Activated CD4-positive, alpha-beta T cell treated with anti-CD3 and anti-CD28 coated beads, Interleukin-2, amount 50 U/mL, for 48 hours (primary cell): ENCODE results near the gene FCER2.
"Not testable (repeated sequence)": the region's sequence is repeated elsewhere in the genome, so short reads cannot be mapped to it uniquely, and the experiment has no call there.

Experiments
- DNase-seq, 2 experiments: peaks; one replicate each; pipeline ENCODE4 v3.0.0-alpha.2; 2020

The FCER2 gene, protein sequence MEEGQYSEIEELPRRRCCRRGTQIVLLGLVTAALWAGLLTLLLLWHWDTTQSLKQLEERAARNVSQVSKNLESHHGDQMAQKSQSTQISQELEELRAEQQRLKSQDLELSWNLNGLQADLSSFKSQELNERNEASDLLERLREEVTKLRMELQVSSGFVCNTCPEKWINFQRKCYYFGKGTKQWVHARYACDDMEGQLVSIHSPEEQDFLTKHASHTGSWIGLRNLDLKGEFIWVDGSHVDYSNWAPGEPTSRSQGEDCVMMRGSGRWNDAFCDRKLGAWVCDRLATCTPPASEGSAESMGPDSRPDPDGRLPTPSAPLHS

GRCh38 chr19:7701654-7702457, at the start of gene FCER2:
Gene FCER2, minus strand, starts transcription at chr19:7702131. Its CDS starts 2,371 bp downstream, at chr19:7699760.
- DNase-seq = no peak

GRCh38 chr19:7751157-7751783, 49.3 kb upstream of the FCER2 start:
- DNase-seq = peak; percentile 32 to 52

DNA sequence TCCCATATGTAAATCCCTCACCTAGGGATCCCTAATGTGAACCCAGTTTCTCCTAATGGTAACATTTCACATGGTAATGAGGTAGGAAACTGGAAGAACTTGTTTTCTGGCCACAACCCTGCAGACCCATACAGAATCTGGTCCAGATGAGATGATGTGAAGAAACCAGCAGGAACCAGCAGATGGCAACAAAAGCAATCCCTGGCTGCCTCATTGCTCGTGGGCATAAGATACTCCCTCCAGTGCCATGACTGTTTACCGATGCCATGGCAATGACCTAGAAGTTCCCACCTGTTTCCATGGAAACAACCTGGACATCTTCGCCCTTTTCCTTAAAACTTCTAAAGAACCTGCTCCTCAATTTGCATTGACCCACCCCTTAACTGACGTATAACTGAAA, 46.8 kb upstream of the FCER2 start:
- DNase-seq = no peak

GRCh38 chr19:7748171-7748570, 46.2 kb upstream of the FCER2 start:
- no peak for DNase-seq

DNA sequence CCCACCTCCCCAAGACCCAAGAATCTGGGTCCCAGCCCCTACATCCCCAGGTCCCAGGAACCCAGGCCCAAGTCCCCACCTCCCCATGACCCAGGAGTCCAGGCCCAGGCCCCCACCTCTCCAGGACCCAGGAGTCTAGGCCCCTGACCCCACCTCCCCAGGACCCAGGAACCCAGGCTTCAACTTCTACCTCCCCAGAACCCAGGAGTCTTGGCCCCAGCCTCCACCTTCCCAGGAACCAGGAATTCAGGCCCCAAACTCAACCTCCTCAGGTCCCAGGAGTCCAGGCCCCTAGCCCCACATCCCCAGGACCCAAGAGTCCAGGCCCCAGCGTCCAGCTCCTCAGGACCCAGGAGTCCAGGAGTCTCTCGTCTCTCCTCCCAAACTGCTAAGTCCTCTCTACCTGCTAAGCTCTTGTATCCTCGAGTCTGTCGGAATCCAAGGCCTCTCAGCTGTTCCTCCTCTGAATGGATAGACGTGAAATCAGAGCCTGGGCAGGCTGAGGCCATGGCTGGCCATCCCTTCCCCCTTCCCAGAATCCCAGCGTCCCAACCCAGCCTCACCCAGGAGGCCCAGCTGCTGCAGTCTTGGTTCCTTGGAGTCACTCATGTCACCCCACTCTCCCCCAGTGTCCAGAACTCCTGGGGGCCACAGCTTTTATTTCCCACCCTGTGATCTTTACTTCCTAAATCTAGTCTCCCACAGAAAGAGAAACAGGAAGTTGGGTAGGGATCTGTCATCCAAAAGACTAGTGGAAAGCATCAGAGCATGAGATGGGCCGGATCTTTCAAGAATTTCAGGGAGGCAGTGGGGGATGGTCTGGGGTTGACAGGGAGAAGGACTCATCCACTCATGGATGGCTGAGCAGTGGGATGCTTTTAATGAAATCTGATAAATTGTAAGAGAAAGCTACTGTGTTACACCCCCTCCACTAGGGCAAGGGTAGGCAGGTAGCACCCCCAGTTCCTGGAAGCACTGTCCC, 45.3 kb upstream of the FCER2 start, which contains the start of gene CD209:
Gene CD209 (minus strand): TSS at position 632 of the 982 bp plus-strand sequence. CDS start 23 bp downstream, at position 609.
- DNase-seq = no peak

DNA sequence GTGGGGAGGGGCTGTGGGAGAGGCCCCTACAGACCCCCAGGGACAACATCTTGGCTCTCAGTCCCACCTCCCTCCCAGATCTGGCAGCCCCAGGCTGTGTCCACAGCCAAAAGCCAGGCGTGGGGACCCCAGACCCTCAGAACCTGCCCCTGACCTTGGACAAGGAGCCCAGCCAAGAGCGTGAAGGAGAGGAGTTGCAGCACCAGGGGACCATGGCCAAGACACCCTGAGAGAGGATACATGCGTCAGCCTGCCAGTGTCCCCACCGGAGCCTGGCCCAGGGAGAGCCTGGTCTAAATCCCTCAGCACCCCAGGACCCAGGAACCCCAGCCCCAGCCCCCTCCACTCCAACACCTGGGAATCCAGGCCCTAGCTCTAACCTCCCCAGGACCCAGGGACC, 44.4 kb upstream of the FCER2 start:
- not testable (repeated sequence) for DNase-seq

DNA sequence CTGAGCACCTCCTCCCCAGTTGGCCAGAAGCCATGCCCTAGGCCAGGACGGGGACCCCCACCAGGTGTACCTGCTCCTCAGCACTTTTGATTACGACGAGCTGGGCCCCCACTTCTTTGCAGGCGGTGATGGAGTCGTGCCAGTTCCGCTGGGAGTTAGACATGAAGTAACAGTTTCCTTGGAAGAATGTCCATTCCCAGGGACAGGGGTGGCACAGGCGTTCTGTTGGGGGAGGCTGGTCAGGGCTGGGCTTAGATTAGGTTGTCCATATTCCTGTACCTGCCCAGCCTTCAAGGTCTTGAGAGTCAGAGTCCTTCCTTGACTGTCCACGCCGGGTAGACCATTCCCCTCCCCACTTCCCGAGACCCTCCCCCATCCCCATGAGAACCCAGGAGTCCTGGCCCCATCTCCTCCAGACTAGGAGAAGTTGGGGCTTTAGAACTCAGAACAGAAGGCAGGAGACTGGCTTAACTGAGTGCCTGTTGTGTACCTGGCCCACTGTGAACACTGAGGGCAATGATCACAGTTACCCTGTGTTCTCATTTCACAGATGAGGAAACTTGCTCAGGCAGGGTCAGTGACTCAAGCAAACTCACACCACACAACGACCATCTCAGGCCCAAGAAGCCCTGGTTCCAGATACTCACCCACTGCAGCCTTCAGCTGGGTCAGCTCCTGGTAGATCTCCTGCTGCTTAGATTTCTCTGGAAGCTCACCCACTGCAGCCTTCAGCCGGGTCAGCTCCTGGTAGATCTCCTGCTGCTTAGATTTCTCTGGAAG, 43.1 kb upstream of the FCER2 start:
- DNase-seq = no peak

- DNase-seq = no peak
Measured at GRCh38 chr19:7744199-7744786, 42.4 kb upstream of the FCER2 start.

GRCh38 chr19:7743425-7743841, 41.5 kb upstream of the FCER2 start:
- no peak for DNase-seq

- no peak for DNase-seq
Measured at GRCh38 chr19:7742991-7743390, 41.1 kb upstream of the FCER2 start.

DNA sequence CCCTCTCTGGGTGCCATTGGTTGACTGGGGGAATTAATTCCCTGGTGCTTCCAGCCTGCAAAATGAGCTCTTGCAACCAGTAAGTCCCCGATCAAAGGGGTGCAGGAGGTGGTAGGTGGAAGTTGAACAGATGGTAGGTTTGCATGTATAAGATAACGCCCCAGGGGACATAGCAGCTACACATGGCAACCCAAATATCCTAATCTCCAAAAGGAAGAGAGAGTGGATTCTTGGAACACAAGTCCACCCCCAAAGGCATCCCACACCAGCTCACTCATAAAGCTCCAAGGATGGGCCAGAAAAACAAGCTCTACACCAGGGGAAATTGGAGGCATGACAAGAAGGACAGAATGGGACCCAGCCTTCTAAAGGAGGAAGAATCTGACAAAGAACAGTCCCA, 40.6 kb upstream of the FCER2 start:
- no peak for DNase-seq

GRCh38 chr19:7740682-7741054, 38.7 kb upstream of the FCER2 start:
- no peak for DNase-seq

DNA sequence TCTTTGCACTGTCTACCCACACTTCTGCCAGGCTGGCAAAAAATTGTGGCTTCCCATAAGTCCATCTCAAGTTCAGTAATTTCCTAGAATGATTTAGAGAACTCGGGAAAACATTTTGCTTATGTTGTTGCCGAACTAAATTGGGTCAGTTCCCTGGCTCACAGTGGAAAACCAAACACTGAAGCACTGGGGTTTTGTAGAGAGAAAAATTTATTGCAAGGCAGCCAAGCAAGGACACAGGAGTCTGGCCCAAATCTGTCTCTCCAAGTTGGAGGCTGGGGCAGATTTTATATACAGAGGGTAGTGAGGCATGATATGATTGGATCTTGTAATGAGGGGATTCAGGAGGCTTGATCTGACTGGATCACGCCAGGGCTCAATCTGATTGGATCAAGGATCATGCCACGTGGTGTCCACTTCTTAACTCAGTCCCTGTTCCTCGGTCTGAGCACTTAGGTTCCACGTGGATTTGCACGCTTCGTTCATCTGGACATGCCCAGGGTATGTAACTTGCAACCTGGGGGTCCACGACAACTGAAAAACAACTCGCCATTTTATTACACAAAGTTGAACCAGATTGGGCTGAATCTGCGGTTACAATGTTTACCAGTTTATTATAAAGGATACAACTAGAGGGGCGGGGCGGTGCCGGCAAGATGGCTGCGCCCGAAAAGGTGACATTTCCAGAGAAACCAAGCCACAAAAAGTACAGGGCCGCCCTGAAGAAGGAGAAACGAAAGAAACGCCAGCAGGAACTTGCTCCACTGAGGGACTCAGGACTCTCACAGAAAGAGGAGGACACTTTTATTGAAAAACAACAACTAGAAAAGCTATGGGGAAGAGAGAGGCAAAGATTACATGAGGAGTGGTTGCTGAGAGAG, 38.1 kb upstream of the FCER2 start:
- no peak for DNase-seq

DNA sequence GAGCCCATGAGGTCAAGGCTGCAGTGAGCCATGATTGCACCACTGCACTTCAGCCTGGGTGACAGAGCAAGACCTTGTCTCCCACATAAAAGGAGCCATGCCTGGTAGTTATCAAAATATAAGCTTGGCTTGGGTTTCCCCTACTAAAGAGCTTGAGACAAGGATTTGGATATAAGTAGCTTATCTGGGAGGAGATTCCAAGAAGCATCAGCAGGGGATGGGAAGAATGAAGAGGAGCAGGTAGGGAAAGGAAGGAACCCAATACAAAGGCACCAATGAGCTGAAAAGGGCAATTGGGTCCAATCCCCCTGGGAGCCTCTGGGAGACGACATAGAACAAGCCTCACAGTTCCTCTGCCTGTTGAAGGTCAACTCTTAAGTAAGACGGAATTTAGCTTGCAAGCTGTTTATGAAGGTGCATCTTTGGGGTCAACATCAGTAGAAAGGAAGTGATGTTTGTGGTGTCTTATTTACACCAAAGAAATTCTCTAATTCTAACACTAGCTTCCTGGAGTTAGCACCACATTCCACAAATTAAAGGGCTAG, 37.4 kb upstream of the FCER2 start:
- no peak for DNase-seq

DNA sequence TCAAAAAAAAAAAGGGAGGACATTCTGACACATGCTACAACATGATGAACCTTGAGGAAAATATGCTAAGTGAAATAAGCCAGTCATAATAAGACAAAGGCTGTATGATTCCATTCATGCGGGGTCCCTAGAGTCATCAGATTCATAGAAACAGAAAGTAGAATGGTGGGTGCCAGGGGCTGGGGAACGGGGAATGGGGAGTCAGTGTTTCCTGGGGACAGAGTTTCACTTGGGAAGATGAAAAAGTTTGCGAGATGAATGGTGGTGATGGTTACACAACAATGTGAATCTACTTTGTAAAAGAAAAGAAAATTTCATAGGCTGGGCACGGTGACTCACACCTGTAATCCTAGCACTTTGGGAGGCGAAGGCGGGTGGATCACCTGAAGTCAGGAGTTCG, 36.1 kb upstream of the FCER2 start:
- DNase-seq = peak; percentile 52 to 67

GRCh38 chr19:7737215-7737614, 35.3 kb upstream of the FCER2 start:
- no peak for DNase-seq

GRCh38 chr19:7736148-7736547, 34.2 kb upstream of the FCER2 start:
- DNase-seq = no peak

DNA sequence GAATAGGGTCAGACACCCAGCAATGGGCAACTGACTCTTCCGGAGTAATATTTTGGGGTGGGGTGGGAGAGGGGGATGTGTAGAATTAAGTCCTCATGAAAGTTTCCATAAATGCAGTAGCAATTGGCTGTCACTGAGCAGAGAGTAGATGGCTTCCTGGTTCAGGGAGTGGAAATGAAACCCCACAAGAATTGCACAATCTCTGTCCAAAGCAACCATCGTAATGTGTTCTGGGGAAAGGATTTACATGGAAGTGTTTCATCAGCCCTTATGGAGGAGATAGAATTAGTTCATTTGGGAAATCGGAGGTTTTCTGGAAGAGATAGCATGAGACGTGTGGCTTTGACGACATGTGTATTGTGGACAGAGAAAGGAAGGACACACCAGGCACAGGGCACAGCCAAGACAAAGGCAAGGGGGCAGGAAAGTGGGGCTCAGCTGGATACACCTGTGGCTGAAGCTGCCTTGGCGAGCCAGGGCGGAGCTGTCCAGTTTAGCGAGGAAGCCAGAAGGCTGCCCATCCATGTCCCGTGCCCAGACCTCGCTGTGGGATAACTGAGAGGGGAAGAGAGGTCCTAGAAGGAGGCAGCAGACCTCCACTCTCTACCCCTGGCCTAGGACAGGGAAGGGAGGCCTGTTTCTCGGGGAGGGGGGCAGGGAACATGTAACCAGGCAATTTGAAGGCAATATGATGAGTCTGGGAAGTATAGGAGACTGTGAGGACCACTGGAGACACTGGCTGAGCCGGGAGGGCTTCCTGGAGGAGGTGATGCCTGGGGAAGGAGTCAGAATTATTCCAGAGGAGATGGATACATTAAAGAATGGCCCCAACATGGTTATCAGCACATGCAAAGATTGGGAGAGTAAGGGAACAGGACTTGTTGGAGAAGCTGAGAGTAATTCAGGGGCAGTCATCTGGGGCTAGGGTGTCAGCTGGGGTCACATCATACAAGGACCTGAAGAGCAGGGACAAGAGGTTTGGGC, 32.6 kb upstream of the FCER2 start:
- no peak for DNase-seq

DNA sequence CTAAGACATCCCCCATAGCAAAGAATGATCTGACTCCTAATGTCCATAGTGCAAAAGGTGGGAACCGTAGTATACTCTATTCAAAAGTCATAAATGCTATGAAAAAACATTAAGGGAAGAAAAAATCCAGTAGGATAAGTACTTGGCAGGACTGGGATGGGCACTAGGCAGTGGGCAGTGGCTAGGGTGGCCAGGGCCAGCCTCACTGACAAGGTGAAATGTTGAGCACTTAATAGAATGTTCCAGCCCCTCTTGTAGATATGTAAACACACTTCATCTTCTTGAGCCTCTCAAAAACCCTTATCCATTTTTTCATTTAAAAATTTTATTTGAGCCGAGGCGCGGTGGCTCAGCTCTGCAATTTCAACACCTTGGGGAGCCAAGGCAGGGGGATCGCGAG, 31.4 kb upstream of the FCER2 start:
- DNase-seq = no peak
